ENCODE results near the gene NFKBIZ.
"Not testable (repeated sequence)": the region's sequence is repeated elsewhere in the genome, so short reads cannot be mapped to it uniquely, and the experiment has no call there.

Gene NFKBIZ

GRCh38 chr3:101868534-101869464, 19.5 kb downstream of the NFKBIZ start:
- DNase-seq (ENCODE audit: low read depth in 2 of 2), result no peak

- DNase-seq (ENCODE audit: low read depth in 2 of 2), result no peak
These were observed 20.8 kb downstream of the NFKBIZ start for GRCh38 chr3:101870138-101870537.

- DNase-seq (ENCODE audit: low read depth in 2 of 2), result no peak
These were observed 24.3 kb downstream of the NFKBIZ start for GRCh38 chr3:101873619-101874018.

GRCh38 chr3:101876142-101876541, 26.8 kb downstream of the NFKBIZ start:
- DNase-seq (ENCODE audit: low read depth in 2 of 2), result no peak

GRCh38 chr3:101878589-101878988, 29.3 kb downstream of the NFKBIZ start:
- no peak for DNase-seq (ENCODE audit: low read depth in 2 of 2)

- DNase-seq (ENCODE audit: low read depth in 2 of 2), result no peak
These were observed 29.8 kb downstream of the NFKBIZ start for GRCh38 chr3:101879102-101879501.

- DNase-seq (ENCODE audit: low read depth in 2 of 2), result no peak
These were observed 30.4 kb downstream of the NFKBIZ start for GRCh38 chr3:101879623-101880284.

- no peak for DNase-seq (ENCODE audit: low read depth in 2 of 2)
These were observed 35.5 kb downstream of the NFKBIZ start for GRCh38 chr3:101884776-101885175.

GRCh38 chr3:101885584-101885983, 36.3 kb downstream of the NFKBIZ start:
- DNase-seq (ENCODE audit: low read depth in 2 of 2), result not testable (repeated sequence)

GRCh38 chr3:101886626-101887025, 37.3 kb downstream of the NFKBIZ start:
- no peak for DNase-seq (ENCODE audit: low read depth in 2 of 2)

GRCh38 chr3:101888653-101889052, 39.3 kb downstream of the NFKBIZ start:
- no peak for DNase-seq (ENCODE audit: low read depth in 2 of 2)

- DNase-seq (ENCODE audit: low read depth in 2 of 2), result no peak
These were observed 41.4 kb downstream of the NFKBIZ start for GRCh38 chr3:101890716-101891115.

GRCh38 chr3:101892648-101893047, 43.3 kb downstream of the NFKBIZ start:
- no peak for DNase-seq (ENCODE audit: low read depth in 2 of 2)

- no peak for DNase-seq (ENCODE audit: low read depth in 2 of 2)
These were observed 46.9 kb downstream of the NFKBIZ start for GRCh38 chr3:101896083-101896757.

- no peak for DNase-seq (ENCODE audit: low read depth in 2 of 2)
These were observed 47.7 kb downstream of the NFKBIZ start for GRCh38 chr3:101897013-101897412.

GRCh38 chr3:101898039-101898438, 48.7 kb downstream of the NFKBIZ start:
- no peak for DNase-seq (ENCODE audit: low read depth in 2 of 2)

- no peak for DNase-seq (ENCODE audit: low read depth in 2 of 2)
These were observed 49.4 kb downstream of the NFKBIZ start for GRCh38 chr3:101898752-101899169.

GRCh38 chr3:101900316-101900715, 51.0 kb downstream of the NFKBIZ start:
- DNase-seq (ENCODE audit: low read depth in 2 of 2), result no peak

- DNase-seq (ENCODE audit: low read depth in 2 of 2), result no peak
These were observed 51.4 kb downstream of the NFKBIZ start for GRCh38 chr3:101900736-101901135.

- DNase-seq (ENCODE audit: low read depth in 2 of 2), result no peak
These were observed 52.7 kb downstream of the NFKBIZ start for GRCh38 chr3:101902041-101902440.

GRCh38 chr3:101903451-101903871, 54.1 kb downstream of the NFKBIZ start:
- DNase-seq (ENCODE audit: low read depth in 2 of 2), result no peak

GRCh38 chr3:101905573-101905972, 56.3 kb downstream of the NFKBIZ start:
- DNase-seq (ENCODE audit: low read depth in 2 of 2), result not testable (repeated sequence)

Data from stimulated activated CD8-positive, alpha-beta memory T cell treated with anti-CD3 and anti-CD28 coated beads, Interleukin-15, amount 100 ng/mL, for 4 hours (primary cell).